Muscle layer of colon (tissue), 2 donors: ENCODE results near the gene BTBD9.

Source experiments
- H3K27ac ChIP-seq: one replicate; pipeline ENCODE4 v1.7.0; 2013; ENCODE audit warnings: low read depth, mild to moderate bottlenecking, low read length, moderate library complexity
- H3K27me3 ChIP-seq, 2 donors: one replicate each; pipeline ENCODE4 v1.7.0; 2013; ENCODE audit warnings: low read length in 2 of 2, mild to moderate bottlenecking in 2 of 2; ENCODE audit not compliant: insufficient read depth in 2 of 2, control insufficient read depth in 1 of 2
- H3K36me3 ChIP-seq: one replicate; pipeline ENCODE4 v1.7.0; 2013; ENCODE audit warnings: mild to moderate bottlenecking, low read length; ENCODE audit not compliant: insufficient read depth
- H3K4me1 ChIP-seq: one replicate; pipeline ENCODE4 v1.7.0; 2013; ENCODE audit warnings: mild to moderate bottlenecking, low read length; ENCODE audit not compliant: insufficient read depth
- H3K4me3 ChIP-seq, 2 donors: one replicate each; pipeline ENCODE4 v1.7.0; 2013; ENCODE audit warnings: low read length in 2 of 2, low read depth in 1 of 2, mild to moderate bottlenecking in 1 of 2, moderate library complexity in 1 of 2
- H3K9ac ChIP-seq: one replicate; pipeline ENCODE4 v1.7.0; 2013; ENCODE audit warnings: low read length
- H3K9me3 ChIP-seq: one replicate; pipeline ENCODE4 v1.7.0; 2013; ENCODE audit warnings: mild to moderate bottlenecking, low read length
- donor health status: abdominal sarcoma.
- donor health status: Adenocarcinoma of cecum.

Gene BTBD9

GRCh38 chr6:38245295-38245694 is 394.4 kb downstream of the BTBD9 start:
- no peaks in the 10 kb centered on the region for H3K4me1 ChIP-seq
- H3K9me3 ChIP-seq: no peaks in the 10 kb centered on the region
- no peak overlapping the region for H3K27ac ChIP-seq
- no peak overlapping the region for H3K9ac ChIP-seq
- H3K36me3 ChIP-seq: no peaks in the 10 kb centered on the region
- H3K27me3 ChIP-seq: no peaks in the 10 kb centered on the region
- H3K4me3 ChIP-seq: no peak overlapping the region

GRCh38 chr6:38244869-38245268 is 394.9 kb downstream of the BTBD9 start:
- no peak overlapping the region for H3K27ac ChIP-seq
- no peaks in the 10 kb centered on the region for H3K4me1 ChIP-seq
- H3K4me3 ChIP-seq: no peak overlapping the region
- H3K9ac ChIP-seq: no peak overlapping the region
- no peaks in the 10 kb centered on the region for H3K36me3 ChIP-seq
- H3K27me3 ChIP-seq: no peaks in the 10 kb centered on the region
- no peaks in the 10 kb centered on the region for H3K9me3 ChIP-seq

DNA sequence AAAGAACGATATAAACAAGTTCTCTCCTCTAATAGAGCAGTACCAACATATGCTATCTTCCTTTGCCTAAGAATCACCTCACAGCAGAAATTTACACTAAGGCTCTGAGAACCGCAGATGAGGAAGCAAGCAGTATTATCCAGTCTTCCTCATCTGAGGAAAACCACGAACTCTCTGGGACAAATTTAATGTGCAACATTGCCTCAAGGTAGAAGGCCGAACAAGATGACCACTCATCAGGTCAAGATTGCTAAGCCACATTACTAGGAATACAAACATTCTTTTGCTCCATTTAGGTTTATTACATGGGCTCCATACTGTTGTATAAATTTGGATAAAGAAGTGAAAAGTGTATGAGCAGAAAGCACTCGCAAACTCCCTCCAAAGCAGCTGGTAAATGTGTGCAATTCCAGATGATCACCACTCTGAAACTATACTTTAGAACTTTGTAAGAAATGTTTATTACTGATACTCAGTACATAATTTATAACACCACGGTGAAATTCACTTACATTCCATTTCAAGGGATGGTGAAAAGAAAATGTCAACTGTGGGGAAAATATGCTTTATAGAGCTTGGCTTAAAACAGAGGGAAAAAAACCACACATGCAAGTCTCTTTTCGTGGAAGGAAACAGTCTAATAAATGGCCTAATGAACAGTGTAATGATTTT is 398.4 kb downstream of the BTBD9 start:
- H3K9ac ChIP-seq: no peak overlapping the region

DNA sequence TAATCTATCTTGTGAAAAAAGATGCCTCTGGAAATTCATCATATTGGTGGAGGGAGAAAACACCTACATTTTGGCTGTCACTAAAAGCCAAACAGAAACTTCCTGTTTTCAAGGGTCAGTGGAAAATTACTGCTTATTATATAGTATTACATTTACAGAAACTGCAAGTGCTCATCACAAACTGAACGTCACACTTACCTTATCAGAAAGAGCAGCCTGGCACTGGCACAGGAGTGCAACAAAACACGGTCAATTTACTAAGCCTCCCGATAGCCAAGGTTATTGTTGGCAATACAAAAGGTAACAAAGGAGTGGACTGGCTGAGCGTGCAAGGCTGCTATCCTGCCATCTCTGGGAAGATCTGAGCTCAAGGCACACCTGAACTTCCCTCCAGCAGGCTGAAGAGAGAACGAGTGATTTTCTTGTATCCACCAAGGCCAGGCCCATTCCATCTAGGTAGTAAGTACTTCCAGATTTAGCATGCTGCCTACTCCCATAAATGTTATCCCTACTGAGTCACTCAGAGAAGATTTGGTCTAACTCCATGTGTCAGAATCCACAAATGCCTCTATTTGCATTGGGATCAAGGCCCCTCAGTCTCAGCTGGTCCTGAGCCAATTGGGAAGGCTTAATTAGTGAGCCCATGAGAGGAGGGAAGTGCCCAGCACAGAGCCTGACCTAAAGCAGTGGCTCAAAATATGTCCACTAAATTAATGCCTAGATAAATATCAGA is 399.8 kb downstream of the BTBD9 start:
- Histone ChIP-seq H3K4me1 (no peaks in the 10 kb centered on the region), H3K27ac (no peak overlapping the region), H3K4me3 (no peak overlapping the region), H3K9ac (no peak overlapping the region), H3K36me3 (no peaks in the 10 kb centered on the region), H3K9me3 (no peaks in the 10 kb centered on the region), H3K27me3 (no peaks in the 10 kb centered on the region)

More for the DNA sequence above, 398.4 kb downstream of the BTBD9 start:
- H3K4me3 ChIP-seq: no peak overlapping the region
- H3K4me1 ChIP-seq: no peaks in the 10 kb centered on the region
- no peaks in the 10 kb centered on the region for H3K9me3 ChIP-seq
- H3K36me3 ChIP-seq: no peaks in the 10 kb centered on the region
- no peaks in the 10 kb centered on the region for H3K27me3 ChIP-seq
- H3K27ac ChIP-seq: no peak overlapping the region

DNA sequence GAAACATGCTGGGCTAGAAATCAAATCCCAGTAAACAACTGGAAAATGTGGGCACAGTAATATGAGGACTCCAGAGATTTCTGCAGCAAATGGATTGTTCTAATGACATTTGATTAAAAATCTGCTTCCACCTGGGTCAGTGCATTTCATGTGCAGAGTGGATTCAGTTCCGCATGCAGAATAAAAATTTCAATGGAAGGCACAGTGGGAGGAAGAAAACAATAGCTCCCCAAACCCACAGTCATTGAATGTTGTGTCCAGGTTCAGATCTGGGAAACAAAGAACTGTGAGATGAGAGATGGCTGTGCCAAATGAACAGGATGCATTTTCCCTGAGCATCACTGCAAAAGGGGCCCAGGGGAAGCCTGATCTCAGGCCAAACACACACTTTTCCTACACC is 403.1 kb downstream of the BTBD9 start:
- no peak overlapping the region for H3K4me3 ChIP-seq
- no peaks in the 10 kb centered on the region for H3K27me3 ChIP-seq
- H3K9ac ChIP-seq: no peak overlapping the region
- H3K4me1 ChIP-seq: no peaks in the 10 kb centered on the region
- no peak overlapping the region for H3K27ac ChIP-seq
- H3K9me3 ChIP-seq: no peaks in the 10 kb centered on the region
- H3K36me3 ChIP-seq: no peaks in the 10 kb centered on the region

DNA sequence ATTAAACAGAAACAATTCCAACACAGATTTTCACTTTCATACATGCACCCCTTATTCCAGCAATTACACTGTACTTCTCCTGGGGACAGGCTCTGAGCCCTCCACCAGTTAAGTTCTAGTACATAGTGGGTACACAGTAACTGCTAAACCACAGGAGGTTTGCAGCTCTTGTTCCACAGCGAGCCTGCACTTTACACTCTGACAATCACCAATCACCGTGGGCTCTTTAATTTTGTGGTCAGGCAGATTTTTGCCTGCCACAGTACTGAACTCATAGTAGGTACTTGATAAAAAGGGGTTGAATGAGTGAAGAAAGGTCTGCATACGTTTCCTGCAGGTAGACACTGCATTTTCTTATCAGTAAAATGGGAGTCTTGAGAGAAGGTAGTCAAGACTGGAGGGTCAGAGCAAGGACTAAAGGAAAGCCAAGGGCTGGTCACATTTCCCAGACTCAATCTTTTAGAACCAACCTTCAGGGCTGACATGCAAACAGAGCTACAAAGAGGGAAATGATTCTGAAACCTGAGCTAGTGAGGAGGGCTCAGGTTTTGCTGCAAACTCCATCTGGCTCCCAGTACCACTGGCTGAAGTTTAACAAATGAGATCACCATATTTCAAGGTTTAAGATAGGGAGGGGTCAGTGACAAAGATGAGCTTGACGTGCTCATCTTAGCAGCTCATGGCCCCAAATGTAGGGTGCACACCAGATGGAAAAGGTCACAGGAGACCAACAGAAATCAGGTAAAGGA is 404.6 kb downstream of the BTBD9 start:
- no peaks in the 10 kb centered on the region for H3K27me3 ChIP-seq
- H3K27ac ChIP-seq: no peak overlapping the region
- no peaks in the 10 kb centered on the region for H3K36me3 ChIP-seq
- no peaks in the 10 kb centered on the region for H3K4me1 ChIP-seq
- no peak overlapping the region for H3K4me3 ChIP-seq
- no peaks in the 10 kb centered on the region for H3K9me3 ChIP-seq
- no peak overlapping the region for H3K9ac ChIP-seq

GRCh38 chr6:38234141-38234540 is 405.6 kb downstream of the BTBD9 start:
- Histone ChIP-seq H3K27me3 (no peaks in the 10 kb centered on the region), H3K9ac (no peak overlapping the region), H3K36me3 (no peaks in the 10 kb centered on the region), H3K4me1 (no peaks in the 10 kb centered on the region), H3K4me3 (no peak overlapping the region), H3K27ac (no peak overlapping the region), H3K9me3 (no peaks in the 10 kb centered on the region)

DNA sequence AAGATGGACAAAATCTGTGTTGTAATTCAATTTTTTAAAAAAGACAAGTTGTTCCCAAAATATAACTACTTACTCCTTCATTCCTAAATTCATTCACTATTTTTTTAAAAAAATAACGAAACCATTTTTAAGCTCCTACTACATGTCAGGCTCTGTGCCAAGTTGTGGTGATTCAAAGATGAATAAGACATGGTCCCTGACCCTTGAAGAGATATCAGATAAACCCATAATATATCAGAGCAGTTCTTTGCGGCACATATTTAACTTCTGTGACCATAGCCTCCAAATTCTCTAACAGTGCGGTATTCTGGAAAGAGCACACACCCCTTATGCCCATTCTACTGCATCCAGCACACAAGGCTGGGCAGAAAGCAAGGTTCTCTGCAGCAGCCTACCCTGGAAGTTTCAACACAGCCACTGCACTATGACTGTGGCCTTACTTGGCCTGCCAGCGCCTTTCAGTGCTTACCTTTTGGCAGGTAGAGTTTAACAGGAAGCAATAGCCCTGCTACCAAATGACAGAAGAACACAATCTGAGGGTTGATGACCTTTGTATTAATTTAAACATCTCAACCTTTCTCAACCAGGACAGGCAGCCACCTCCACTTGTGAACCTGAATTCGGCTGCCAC is 406.5 kb downstream of the BTBD9 start:
- no peak overlapping the region for H3K4me3 ChIP-seq
- H3K4me1 ChIP-seq: no peaks in the 10 kb centered on the region
- no peak overlapping the region for H3K9ac ChIP-seq
- H3K9me3 ChIP-seq: no peaks in the 10 kb centered on the region
- no peaks in the 10 kb centered on the region for H3K36me3 ChIP-seq
- no peaks in the 10 kb centered on the region for H3K27me3 ChIP-seq
- no peak overlapping the region for H3K27ac ChIP-seq

DNA sequence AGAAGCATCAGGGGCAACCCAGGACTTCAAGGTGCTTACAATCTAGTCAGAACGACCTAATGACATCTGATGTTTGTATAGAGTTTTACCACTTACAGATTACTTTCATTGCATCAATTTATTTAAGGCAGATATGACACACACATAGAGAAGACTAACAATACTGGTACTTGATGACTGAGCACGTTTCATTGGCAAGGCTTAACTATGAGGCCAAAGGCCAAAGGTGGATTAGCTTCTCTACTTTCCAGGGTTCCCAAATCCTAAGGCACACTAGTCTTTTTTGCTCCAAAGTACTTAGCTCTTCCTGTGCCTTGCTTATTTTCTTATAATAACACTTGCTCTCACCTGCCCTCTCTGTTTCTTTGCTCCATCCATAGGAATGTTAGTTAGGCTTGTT is 414.0 kb downstream of the BTBD9 start:
- H3K4me1 ChIP-seq: no peaks in the 10 kb centered on the region
- H3K4me3 ChIP-seq: no peak overlapping the region
- H3K9ac ChIP-seq: no peak overlapping the region
- no peaks in the 10 kb centered on the region for H3K9me3 ChIP-seq
- H3K27ac ChIP-seq: no peak overlapping the region
- H3K36me3 ChIP-seq: no peaks in the 10 kb centered on the region
- H3K27me3 ChIP-seq: no peaks in the 10 kb centered on the region

GRCh38 chr6:38221251-38221650 is 418.5 kb downstream of the BTBD9 start:
- H3K9me3 ChIP-seq: no peaks in the 10 kb centered on the region
- H3K36me3 ChIP-seq: no peaks in the 10 kb centered on the region
- no peak overlapping the region for H3K9ac ChIP-seq
- no peaks in the 10 kb centered on the region for H3K27me3 ChIP-seq
- H3K27ac ChIP-seq: no peak overlapping the region
- no peaks in the 10 kb centered on the region for H3K4me1 ChIP-seq
- H3K4me3 ChIP-seq: no peak overlapping the region

DNA sequence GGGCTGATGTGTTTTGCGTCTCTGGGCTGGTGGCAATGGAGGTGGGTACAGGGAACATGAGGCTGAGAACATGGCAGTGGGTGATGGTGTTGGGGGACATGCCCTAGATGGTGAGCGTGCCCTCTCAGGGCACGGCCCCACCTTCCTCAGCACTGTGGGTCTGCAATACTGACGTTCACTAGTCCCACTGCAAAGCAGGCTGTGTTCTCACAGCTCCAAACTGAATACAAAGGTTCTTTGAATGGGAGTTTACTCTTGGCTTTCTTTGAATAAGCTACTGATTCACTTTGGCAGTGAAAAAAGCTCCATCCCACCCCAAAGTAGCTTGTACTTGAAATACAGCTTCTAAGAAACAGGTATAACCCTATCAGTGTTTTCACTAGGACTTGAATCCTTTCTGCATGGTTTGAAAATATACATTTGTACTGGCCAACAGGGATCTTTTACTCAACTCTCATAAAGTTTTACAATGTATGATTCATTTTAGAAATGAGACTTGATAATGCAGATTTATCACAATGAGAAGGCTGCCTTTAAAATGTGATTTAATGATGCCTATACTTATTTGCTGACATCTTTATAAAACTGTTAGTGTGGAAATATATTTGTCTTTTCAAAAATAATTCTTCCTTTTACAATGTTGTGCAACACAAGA is 419.5 kb downstream of the BTBD9 start:
- Histone ChIP-seq H3K9me3 (no peaks in the 10 kb centered on the region), H3K9ac (no peak overlapping the region), H3K4me3 (no peak overlapping the region), H3K36me3 (no peaks in the 10 kb centered on the region), H3K27ac (no peak overlapping the region), H3K4me1 (no peaks in the 10 kb centered on the region), H3K27me3 (no peaks in the 10 kb centered on the region)
